K562 (cell line): Measurements from ENCODE around the gene CREG1. TPM values are rescaled to one million over a fixed set of nuclear protein-coding genes. Genes with fewer than 3 reads are reported as not detected.

ENCODE experiments used
- ARID3A ChIP-seq: IDR thresholded peaks from 2 replicates; pipeline ENCODE4 v1.6.1; 2012; ENCODE audit warnings: low read depth, low read length, improper control_type of control experiment, borderline replicate concordance
- CHAMP1 ChIP-seq: fragments of 450-650 bp; IDR thresholded peaks from 2 replicates; pipeline ENCODE4 v1.6.1; 2016; ENCODE audit warnings: mild to moderate bottlenecking
- CTBP1 ChIP-seq: fragments of 450-650 bp; IDR thresholded peaks from 2 replicates; pipeline ENCODE4 v1.6.1; 2016; ENCODE audit warnings: borderline replicate concordance
- CTCF ChIP-seq, 3 experiments: IDR thresholded peaks in 2 of 3; conservative IDR thresholded peaks in 1 of 3; 2 replicates each; pipeline ENCODE4 v1.5.1; 2011 to 2012; ENCODE audit warnings: low read length in 3 of 3, mild to moderate bottlenecking in 3 of 3, control low read depth in 2 of 3, improper control_type of control experiment in 1 of 3, inconsistent platforms in 1 of 3, low read depth in 1 of 3, mixed read lengths in 1 of 3, moderate library complexity in 1 of 3; ENCODE audit not compliant: insufficient read depth in 2 of 3
- FOS ChIP-seq: IDR thresholded peaks from 3 replicates; pipeline ENCODE4 v1.6.1; 2011; ENCODE audit not compliant: insufficient read length; ENCODE audit errors: extremely low read depth
- FOSL1 ChIP-seq: fragments of 200-800 bp; sonication (Bioruptor generic); conservative IDR thresholded peaks from 2 replicates; pipeline ENCODE4 v1.6.1; 2016; ENCODE audit warnings: missing genetic modification characterization, missing compliant biosample characterization
- GTF2F1 ChIP-seq: IDR thresholded peaks from 2 replicates; pipeline ENCODE4 v1.6.1; 2011; ENCODE audit warnings: low read depth, low read length, improper control_type of control experiment
- HCFC1 ChIP-seq: IDR thresholded peaks from 2 replicates; pipeline ENCODE4 v1.6.1; 2012; ENCODE audit warnings: low read depth, low read length, improper control_type of control experiment
- JUN ChIP-seq, 2 experiments: sonication (generic) in 1 of 2; formaldehyde crosslinking in 1 of 2; IDR thresholded peaks; 2 replicates each; pipeline versions ENCODE4 v1.6.1 to v1.8.0; 2012 to 2022; ENCODE audit warnings: borderline replicate concordance in 2 of 2, mild to moderate bottlenecking in 2 of 2, improper control_type of control experiment in 1 of 2, low read depth in 1 of 2, low read length in 1 of 2, missing genetic modification reagents in 1 of 2
- KLF16 ChIP-seq: IDR thresholded peaks from 2 replicates; pipeline ENCODE4 v1.6.1; 2016; ENCODE audit warnings: antibody characterized with exemption
- LCOR ChIP-seq: sonication (generic); formaldehyde crosslinking; IDR thresholded peaks from 2 replicates; pipeline ENCODE4 v1.8.0; 2022; ENCODE audit warnings: mild to moderate bottlenecking, missing genetic modification reagents
- MAFF ChIP-seq: IDR thresholded peaks from 2 replicates; pipeline ENCODE4 v1.6.1; 2012; ENCODE audit warnings: low read length, improper control_type of control experiment
- MTA3 ChIP-seq: fragments of 450-650 bp; formaldehyde crosslinking; IDR thresholded peaks from 2 replicates; pipeline ENCODE4 v1.6.1; 2017; ENCODE audit warnings: mild to moderate bottlenecking, borderline replicate concordance
- NKRF ChIP-seq: fragments of 450-650 bp; IDR thresholded peaks from 2 replicates; pipeline ENCODE4 v1.6.1; 2016; ENCODE audit warnings: borderline replicate concordance
- RAD21 ChIP-seq, 2 experiments: fragments of 250-450 bp in 1 of 2; fragments of 450-650 bp in 1 of 2; sonication (Bioruptor Pico) in 1 of 2; formaldehyde crosslinking in 1 of 2; IDR thresholded peaks in 1 of 2; conservative IDR thresholded peaks in 1 of 2; 2 replicates each; pipeline versions ENCODE4 v1.4.0 to v1.8.0; 2020 to 2022; ENCODE audit warnings: mild to moderate bottlenecking in 2 of 2, moderate library complexity in 1 of 2
- SP1 ChIP-seq: sonication (generic); formaldehyde crosslinking; IDR thresholded peaks from 2 replicates; pipeline ENCODE4 v1.8.1; 2022; ENCODE audit warnings: mild to moderate bottlenecking, missing genetic modification reagents
- TBL1XR1 ChIP-seq, 2 experiments: IDR thresholded peaks; 2 replicates each; pipeline ENCODE4 v1.6.1; 2012; ENCODE audit warnings: improper control_type of control experiment in 2 of 2, low read length in 2 of 2, mild to moderate bottlenecking in 1 of 2
- ZNF24 ChIP-seq: fragments of 450-650 bp; IDR thresholded peaks from 2 replicates; pipeline ENCODE4 v1.6.1; 2016
- ZNF717 ChIP-seq: fragments of 250-450 bp; sonication (Bioruptor Pico); IDR thresholded peaks from 2 replicates; pipeline ENCODE4 v1.5.0; 2021
- polyA plus RNA-seq, 8 experiments: library from polyadenylated mRNA; depleted of rRNA in 4 of 8; stranded (reverse) in 5 of 8; unstranded in 3 of 8; fragments of >200 nt; fragmentation: Nextera tagmentation in 2 of 8; fragmentation: Illumina TruSeq in 1 of 8; extraction: Ambion mirVana in 2 of 8; extraction: Trizol in 1 of 8; gene quantifications; 2 replicates each; pipeline versions ENCODE4 v1.2.1 to v1.2.3, GENCODE V29; 2011 to 2014; ENCODE audit warnings: inconsistent platforms in 1 of 8, missing spikeins in 1 of 8
- total RNA-seq, 7 experiments: library from RNA; depleted of rRNA in 6 of 7; stranded (reverse); fragments of >200 nt in 6 of 7; fragmentation: Illumina TruSeq in 2 of 7; extraction: Trizol in 2 of 7; gene quantifications; 2 replicates each; pipeline versions ENCODE4 v1.2.1 to v1.2.3, GENCODE V29; 2011 to 2021; ENCODE audit warnings: low replicate concordance in 1 of 7

Gene CREG1
- total and polyA plus RNA-seq, 9 of the 15 experiments (the other 6 are each of a cell fraction or from before 2014, with no cell fraction given), result 45.7 to 272 (median 161) TPM

GRCh38 chr1:167555971-167556714, 2.6 kb upstream of the CREG1 start (continued):
- peak; percentile 88 for TF ChIP-seq ARID3A
- no peak for TF ChIP-seq ZNF717 (CRISPR knock-in tag)
- 0 out of 2 replicates have a peak, but pooled peaks have one; percentile 33 for TF ChIP-seq KLF16
- TF ChIP-seq CTBP1, result 0 out of 2 replicates have a peak, but pooled peaks have one; percentile 33
- 0 out of 2 replicates have a peak, but pooled peaks have one; percentile 11 for TF ChIP-seq SP1 (CRISPR knock-in tag)
- peak; percentile 44; the same call in 1 of the 2 replicates for TF ChIP-seq MTA3
- TF ChIP-seq HCFC1, result peak; percentile 23; the same call in 1 of the 2 replicates
- peak; percentile 80 to 95 (median 92) for TF ChIP-seq CTCF (IDR thresholded peaks at IDR 0.05 in 2 of 3, conservative IDR thresholded peaks at IDR 0.05 in 1 of 3; ENCODE audit: insufficient read depth in 2 of 3, low read depth in 1 of 3, low read length in 3 of 3)
- TF ChIP-seq FOS, result no peak
- peak; percentile 45; the same call in 1 of the 2 replicates for TF ChIP-seq JUN (IDR thresholded peaks at IDR 0.05; ENCODE audit: borderline replicate concordance, low read depth, low read length)
- no peak for TF ChIP-seq JUN (CRISPR knock-in tag; IDR thresholded peaks at IDR 0.05; ENCODE audit: borderline replicate concordance)
- no peak for TF ChIP-seq CHAMP1
- peak; percentile 25; the same call in 1 of the 2 replicates for TF ChIP-seq GTF2F1
- TF ChIP-seq RAD21 (CRISPR knock-in tag; conservative IDR thresholded peaks at IDR 0.05 in 1 of 2, IDR thresholded peaks at IDR 0.05 in 1 of 2), result peak; percentile 84 to 88
- TF ChIP-seq ZNF24, result no peak
- TF ChIP-seq NKRF, result no peak
- peak; percentile 30; the same call in 1 of the 2 replicates for TF ChIP-seq LCOR (CRISPR knock-in tag)
- peak in 1 of 2 experiments; percentile 40; a peak in 1 of 4 replicates for TF ChIP-seq TBL1XR1 (IDR thresholded peaks at IDR 0.05; ENCODE audit: low read length in 2 of 2)
- TF ChIP-seq FOSL1, result no peak
- 0 out of 2 replicates have a peak, but pooled peaks have one; percentile 5 for TF ChIP-seq MAFF
